Left ventricle myocardium inferior (tissue), 1 donor: ENCODE results near the gene CDH22. TPM values are rescaled to one million over a fixed set of nuclear protein-coding genes. Genes with fewer than 3 reads are reported as not detected.
A peak's percentile ranks its signal among the peaks of the same experiment; 100 is the strongest.

Experiments used
- DNase-seq: peaks from one replicate; pipeline ENCODE4 v3.0.0-alpha.2; 2020
- H3K27ac ChIP-seq: fragments of 200-600 bp; replicated peaks from 2 replicates; pipeline ENCODE4 v1.8.0; 2021
- H3K27me3 ChIP-seq: fragments of 200-600 bp; 2 replicates; pipeline ENCODE4 v1.8.0; 2021; ENCODE audit warnings: low read depth
- H3K36me3 ChIP-seq: fragments of 200-600 bp; 2 replicates; pipeline ENCODE4 v1.8.0; 2021
- H3K4me1 ChIP-seq: fragments of 200-600 bp; 2 replicates; pipeline ENCODE4 v1.8.0; 2021
- H3K4me3 ChIP-seq: fragments of 200-600 bp; 2 replicates; pipeline ENCODE4 v1.8.0; 2021; ENCODE audit warnings: mild to moderate bottlenecking, moderate library complexity
- H3K9me3 ChIP-seq: fragments of 200-600 bp; replicated peaks from 2 replicates; pipeline ENCODE4 v1.8.0; 2021
- CTCF ChIP-seq: fragments of 200-600 bp; IDR thresholded peaks from 2 replicates; pipeline ENCODE4 v1.8.0; 2021; ENCODE audit warnings: antibody characterized with exemption, mild to moderate bottlenecking, borderline replicate concordance
- intact Hi-C: fragments of 100-400 bp; cut with micrococcal nuclease; formaldehyde crosslinking; loops from one replicate; pipeline ENCODE4 v1.11.0; 2022
- total RNA-seq: library from RNA; stranded (reverse); fragmentation: NEBNext Ultra II Directional; extraction: Animal tissue kit (Norgen Biotek cat#: 25700); gene quantifications from one replicate; pipeline ENCODE4 v1.2.1, GENCODE V29; 2021
- donor health status: DM: no; HTN: yes; CAD: no; lungs with severe emphysema.

CDH22 gene
- total RNA-seq, 1 donor from 2014 or later = 2.3 TPM

- peaks cover 11% of the 10 kb centered on the region for H3K27me3 ChIP-seq
- no peak overlapping the region for H3K4me3 ChIP-seq
- peaks cover 48% of the 10 kb centered on the region for H3K4me1 ChIP-seq
- no peaks in the 10 kb centered on the region for H3K36me3 ChIP-seq
- intact Hi-C loops = no loop called here
- H3K27ac ChIP-seq = no peak overlapping the region
- no peak for TF ChIP-seq CTCF
- no peak for DNase-seq
- no peaks in the 10 kb centered on the region for H3K9me3 ChIP-seq
Measured at GRCh38 chr20:46219920-46220319, 88.4 kb downstream of the CDH22 start.

DNA sequence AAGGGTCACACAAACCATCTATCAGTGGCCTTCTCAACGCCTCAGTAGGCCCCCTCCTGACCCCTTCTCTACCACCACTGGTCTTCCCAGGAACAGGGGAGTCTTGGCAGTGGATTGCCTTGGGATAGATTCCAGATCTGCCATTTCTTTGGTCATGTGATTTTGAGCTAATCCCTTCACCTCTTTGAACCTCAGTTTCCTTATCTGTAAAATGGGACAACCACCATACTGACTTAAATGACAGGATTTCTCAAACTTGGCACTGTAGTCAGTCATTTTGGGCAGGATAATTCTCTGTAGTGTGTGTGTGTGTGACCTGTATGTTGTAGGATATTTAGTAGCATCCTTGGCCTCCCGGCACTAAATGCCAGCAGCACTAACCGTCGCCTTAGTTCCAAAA, 89.1 kb downstream of the CDH22 start:
- Histone ChIP-seq H3K4me3 (no peak overlapping the region), H3K27ac (no peak overlapping the region), H3K36me3 (no peaks in the 10 kb centered on the region), H3K9me3 (no peaks in the 10 kb centered on the region), H3K4me1 (peaks cover 53% of the 10 kb centered on the region), H3K27me3 (peaks cover 3% of the 10 kb centered on the region)
- no peak for TF ChIP-seq CTCF
- DNase-seq = no peak
- intact Hi-C loops = no loop called here

DNA sequence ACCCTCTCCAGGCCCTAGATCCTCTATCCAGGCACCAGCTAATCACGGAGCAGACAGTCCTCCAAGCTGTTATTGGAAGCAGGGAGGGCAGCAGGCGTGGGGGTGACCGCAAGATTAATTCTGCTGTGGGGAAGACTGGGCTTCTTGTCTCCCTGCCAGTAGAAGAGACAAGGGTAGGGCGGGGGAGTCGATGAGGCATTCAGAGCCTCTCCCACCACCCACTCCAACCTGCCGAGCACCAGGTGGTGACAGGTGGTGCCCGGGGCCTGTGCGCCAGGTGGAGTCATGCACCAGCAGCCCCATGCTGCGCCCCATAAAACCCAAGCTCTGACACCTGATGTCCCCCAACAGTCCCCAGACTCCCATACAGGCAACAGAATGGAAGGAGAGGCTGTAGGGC, 89.6 kb downstream of the CDH22 start:
- no peak for TF ChIP-seq CTCF
- no peak overlapping the region for H3K4me3 ChIP-seq
- peaks cover 48% of the 10 kb centered on the region for H3K4me1 ChIP-seq
- no peaks in the 10 kb centered on the region for H3K9me3 ChIP-seq
- no peaks in the 10 kb centered on the region for H3K27me3 ChIP-seq
- no peak overlapping the region for H3K27ac ChIP-seq
- no peaks in the 10 kb centered on the region for H3K36me3 ChIP-seq
- intact Hi-C loops = no loop called here
- DNase-seq = no peak

DNA sequence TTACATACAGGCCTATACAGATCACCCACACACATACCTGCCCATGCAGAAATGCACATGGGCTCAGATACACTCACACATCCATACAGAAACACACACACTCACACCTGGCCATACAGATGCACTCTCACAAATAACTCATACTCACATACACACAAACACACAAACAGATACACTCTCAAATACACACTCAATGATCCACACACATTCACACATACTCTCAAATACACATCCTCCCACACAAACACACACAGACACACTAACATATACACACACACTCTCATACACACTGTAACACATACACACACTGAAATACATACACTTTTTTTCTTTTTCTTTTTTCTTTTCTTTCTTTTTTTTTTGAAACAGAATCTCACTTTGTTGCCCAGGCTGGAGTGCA, 90.7 kb downstream of the CDH22 start:
- no peaks in the 10 kb centered on the region for H3K9me3 ChIP-seq
- intact Hi-C loops = no loop called here
- TF ChIP-seq CTCF = no peak
- H3K4me1 ChIP-seq = peaks cover 42% of the 10 kb centered on the region
- no peak for DNase-seq
- H3K27ac ChIP-seq = no peak overlapping the region
- no peaks in the 10 kb centered on the region for H3K36me3 ChIP-seq
- peaks cover 6% of the 10 kb centered on the region for H3K27me3 ChIP-seq
- H3K4me3 ChIP-seq = no peak overlapping the region

GRCh38 chr20:46216770-46217464, 91.4 kb downstream of the CDH22 start:
- no peak overlapping the region for H3K4me3 ChIP-seq
- H3K27ac ChIP-seq = peak overlapping the region; percentile 64
- H3K9me3 ChIP-seq = no peaks in the 10 kb centered on the region

More at GRCh38 chr20:46216770-46217464, 91.4 kb downstream of the CDH22 start:
- H3K36me3 ChIP-seq = no peaks in the 10 kb centered on the region
- intact Hi-C loops = no loop called here
- H3K4me1 ChIP-seq = peaks cover 35% of the 10 kb centered on the region
- H3K27me3 ChIP-seq = peaks cover 11% of the 10 kb centered on the region
- TF ChIP-seq CTCF = no peak
- DNase-seq = no peak
